ENCODE results near the gene LSM12.

Gene LSM12

GRCh38 chr17:44008205-44008909 is 58.1 kb downstream of the LSM12 start:
- ChIA-PET POLR2A (interaction anchor here (0.6 kb wide), 1 partner anchor 587 kb away, joined by 7 read pairs; no protein-coding TSS in a partner anchor), CTCF (interaction anchor here (0.7 to 2.2 kb wide), 6 partner anchors 9 to 36 kb away, joined by 3 to 8 read pairs (median 4); no protein-coding TSS in a partner anchor)
- Histone ChIP-seq H3K36me3 (ENCODE audit: control insufficient read depth in 4 of 4, insufficient read depth in 4 of 4, low read length in 3 of 4) (peaks cover 0 to 17% (median 14%) of the 10 kb centered on the region in 4 experiments), H3K4me1 (ENCODE audit: control extremely low read depth in 1 of 4, control insufficient read depth in 4 of 4, insufficient read depth in 4 of 4, low read length in 3 of 4) (peaks cover 0 to 42% (median 40%) of the 10 kb centered on the region in 4 experiments), H3K9me3 (ENCODE audit: control extremely low read depth in 1 of 5, control insufficient read depth in 4 of 5, insufficient read depth in 2 of 5, low read depth in 1 of 5, low read length in 4 of 5) (no peaks in the 10 kb centered on the region), H3K4me3 (ENCODE audit: control insufficient read depth in 1 of 7, extremely low read depth in 1 of 7, insufficient read depth in 4 of 7, low read depth in 2 of 7, low read length in 6 of 7) (no peak overlapping the region), H3K27me3 (replicated peaks in 2 of 5; ENCODE audit: control insufficient read depth in 4 of 5, insufficient read depth in 5 of 5, low read length in 4 of 5) (peaks cover 0 to 56% (median 14%) of the 10 kb centered on the region in 5 experiments), H3K27ac (ENCODE audit: insufficient read depth in 1 of 2, low read depth in 1 of 2, low read length in 2 of 2, poor library complexity in 1 of 2, severe bottlenecking in 2 of 2) (no peak overlapping the region)
- 67% methylated on average over 4 of the region's 6 CpGs for WGBS (ENCODE audit: insufficient coverage)
- no peak for DNase-seq

- no peak for DNase-seq
- Histone ChIP-seq H3K4me3 (ENCODE audit: control insufficient read depth in 1 of 7, extremely low read depth in 1 of 7, insufficient read depth in 4 of 7, low read depth in 2 of 7, low read length in 6 of 7) (peak overlapping the region in 6 of 7 experiments; percentile 36 to 70 (median 59)), H3K27ac (ENCODE audit: insufficient read depth in 1 of 2, low read depth in 1 of 2, low read length in 2 of 2, poor library complexity in 1 of 2, severe bottlenecking in 2 of 2) (no peak overlapping the region), H3K4me1 (ENCODE audit: control extremely low read depth in 1 of 4, control insufficient read depth in 4 of 4, insufficient read depth in 4 of 4, low read length in 3 of 4) (peaks cover 0 to 42% (median 40%) of the 10 kb centered on the region in 4 experiments), H3K36me3 (ENCODE audit: control insufficient read depth in 4 of 4, insufficient read depth in 4 of 4, low read length in 3 of 4) (peaks cover 0 to 17% (median 14%) of the 10 kb centered on the region in 4 experiments), H3K9me3 (ENCODE audit: control extremely low read depth in 1 of 5, control insufficient read depth in 4 of 5, insufficient read depth in 2 of 5, low read depth in 1 of 5, low read length in 4 of 5) (no peaks in the 10 kb centered on the region), H3K27me3 (replicated peaks in 2 of 5; ENCODE audit: control insufficient read depth in 4 of 5, insufficient read depth in 5 of 5, low read length in 4 of 5) (peaks cover 2 to 63% (median 16%) of the 10 kb centered on the region in 5 experiments)
- ChIA-PET POLR2A (interaction anchor here (0.6 kb wide), 1 partner anchor 586 kb away, joined by 7 read pairs; no protein-coding TSS in a partner anchor), CTCF (interaction anchor here (1.0 to 2.2 kb wide), 6 partner anchors 11 to 37 kb away, joined by 3 to 8 read pairs (median 4); no protein-coding TSS in a partner anchor)
- 9% methylated on average over 36 of the region's 37 CpGs for WGBS (ENCODE audit: insufficient coverage)
Measured at GRCh38 chr17:44007346-44008204, 58.9 kb downstream of the LSM12 start.

- Histone ChIP-seq H3K27ac (ENCODE audit: insufficient read depth in 1 of 2, low read depth in 1 of 2, low read length in 2 of 2, poor library complexity in 1 of 2, severe bottlenecking in 2 of 2) (no peak overlapping the region), H3K4me1 (ENCODE audit: control extremely low read depth in 1 of 4, control insufficient read depth in 4 of 4, insufficient read depth in 4 of 4, low read length in 3 of 4) (peaks cover 0 to 42% (median 40%) of the 10 kb centered on the region in 4 experiments)
- POLR2A ChIA-PET = no interaction called here
Measured at GRCh38 chr17:44006598-44007345, 59.7 kb downstream of the LSM12 start.

GRCh38 chr17:44006272-44006597 is 60.2 kb downstream of the LSM12 start:
- no peak overlapping the region for H3K27ac ChIP-seq (ENCODE audit: insufficient read depth in 1 of 2, low read depth in 1 of 2, low read length in 2 of 2, poor library complexity in 1 of 2, severe bottlenecking in 2 of 2)
- 3% methylated on average over 13 of the region's 21 CpGs for WGBS (ENCODE audit: insufficient coverage)
- H3K36me3 ChIP-seq (ENCODE audit: control insufficient read depth in 4 of 4, insufficient read depth in 4 of 4, low read length in 3 of 4) = peaks cover 0 to 9% (median 4%) of the 10 kb centered on the region in 4 experiments
- peaks cover 2 to 72% (median 22%) of the 10 kb centered on the region in 5 experiments for H3K27me3 ChIP-seq (replicated peaks in 2 of 5; ENCODE audit: control insufficient read depth in 4 of 5, insufficient read depth in 5 of 5, low read length in 4 of 5)
- no peak for DNase-seq
- CTCF ChIA-PET = interaction anchor here (1.8 to 1.9 kb wide), 2 partner anchors 9 to 88 kb away, joined by 4 read pairs; no protein-coding TSS in a partner anchor
- H3K4me1 ChIP-seq (ENCODE audit: control extremely low read depth in 1 of 4, control insufficient read depth in 4 of 4, insufficient read depth in 4 of 4, low read length in 3 of 4) = peaks cover 0 to 41% (median 39%) of the 10 kb centered on the region in 4 experiments
- peak overlapping the region in 6 of 7 experiments; percentile 5 to 70 (median 47) for H3K4me3 ChIP-seq (ENCODE audit: control insufficient read depth in 1 of 7, extremely low read depth in 1 of 7, insufficient read depth in 4 of 7, low read depth in 2 of 7, low read length in 6 of 7)
- POLR2A ChIA-PET = no interaction called here
- no peaks in the 10 kb centered on the region for H3K9me3 ChIP-seq (ENCODE audit: control extremely low read depth in 1 of 5, control insufficient read depth in 4 of 5, insufficient read depth in 2 of 5, low read depth in 1 of 5, low read length in 4 of 5)

More at GRCh38 chr17:44006598-44007345, 59.7 kb downstream of the LSM12 start:
- 0% methylated on average over 33 of the region's 40 CpGs for WGBS (ENCODE audit: insufficient coverage)
- Histone ChIP-seq H3K9me3 (ENCODE audit: control extremely low read depth in 1 of 5, control insufficient read depth in 4 of 5, insufficient read depth in 2 of 5, low read depth in 1 of 5, low read length in 4 of 5) (no peaks in the 10 kb centered on the region), H3K4me3 (ENCODE audit: control insufficient read depth in 1 of 7, extremely low read depth in 1 of 7, insufficient read depth in 4 of 7, low read depth in 2 of 7, low read length in 6 of 7) (peak overlapping the region; percentile 27 to 70 (median 56)), H3K27me3 (replicated peaks in 2 of 5; ENCODE audit: control insufficient read depth in 4 of 5, insufficient read depth in 5 of 5, low read length in 4 of 5) (peaks cover 2 to 71% (median 20%) of the 10 kb centered on the region in 5 experiments), H3K36me3 (ENCODE audit: control insufficient read depth in 4 of 4, insufficient read depth in 4 of 4, low read length in 3 of 4) (peaks cover 0 to 12% (median 7%) of the 10 kb centered on the region in 4 experiments)
- CTCF ChIA-PET = interaction anchor here (1.0 to 2.2 kb wide), 4 partner anchors 10 to 37 kb away, joined by 3 to 8 read pairs (median 4); no protein-coding TSS in a partner anchor
- peak; percentile 94 for DNase-seq

- peaks cover 2 to 72% (median 24%) of the 10 kb centered on the region in 5 experiments for H3K27me3 ChIP-seq (replicated peaks in 2 of 5; ENCODE audit: control insufficient read depth in 4 of 5, insufficient read depth in 5 of 5, low read length in 4 of 5)
- peak overlapping the region in 5 of 7 experiments; percentile 19 to 70 (median 49) for H3K4me3 ChIP-seq (ENCODE audit: control insufficient read depth in 1 of 7, extremely low read depth in 1 of 7, insufficient read depth in 4 of 7, low read depth in 2 of 7, low read length in 6 of 7)
- CTCF ChIA-PET = interaction anchor here (1.8 to 1.9 kb wide), 2 partner anchors 9 to 87 kb away, joined by 4 read pairs; no protein-coding TSS in a partner anchor
- WGBS (ENCODE audit: insufficient coverage) = 4% methylated on average over 46 of the region's 59 CpGs
- H3K9me3 ChIP-seq (ENCODE audit: control extremely low read depth in 1 of 5, control insufficient read depth in 4 of 5, insufficient read depth in 2 of 5, low read depth in 1 of 5, low read length in 4 of 5) = no peaks in the 10 kb centered on the region
- no peak overlapping the region for H3K27ac ChIP-seq (ENCODE audit: insufficient read depth in 1 of 2, low read depth in 1 of 2, low read length in 2 of 2, poor library complexity in 1 of 2, severe bottlenecking in 2 of 2)
- peak in 2 of 3 donors; percentile 25 to 47 for DNase-seq
- H3K4me1 ChIP-seq (ENCODE audit: control extremely low read depth in 1 of 4, control insufficient read depth in 4 of 4, insufficient read depth in 4 of 4, low read length in 3 of 4) = peaks cover 0 to 41% (median 39%) of the 10 kb centered on the region in 4 experiments
- POLR2A ChIA-PET = no interaction called here
- peaks cover 0 to 9% (median 2%) of the 10 kb centered on the region in 4 experiments for H3K36me3 ChIP-seq (ENCODE audit: control insufficient read depth in 4 of 4, insufficient read depth in 4 of 4, low read length in 3 of 4)
Measured at GRCh38 chr17:44005527-44006271, 60.8 kb downstream of the LSM12 start.

Measured in common myeloid progenitor, CD34-positive (primary cell).